Effector memory CD4-positive, alpha-beta T cell (primary cell): ENCODE results near the gene SYNE4.
A peak's percentile ranks its signal among the peaks of the same experiment; 100 is the strongest.

Source experiments
- DNase-seq, 3 donors: peaks; one replicate each; pipeline ENCODE4 v3.0.0-alpha.2; 2020
- H3K27ac ChIP-seq: 2 replicates; pipeline ENCODE4 v1.7.0; 2013; ENCODE audit warnings: mild to moderate bottlenecking, low read length, moderate library complexity; ENCODE audit not compliant: insufficient read depth, poor library complexity, severe bottlenecking
- H3K27me3 ChIP-seq: replicated peaks from 2 replicates; pipeline ENCODE4 v1.7.0; 2013; ENCODE audit warnings: mild to moderate bottlenecking, low read length; ENCODE audit not compliant: insufficient read depth, control insufficient read depth, poor library complexity, severe bottlenecking
- H3K36me3 ChIP-seq: 2 replicates; pipeline ENCODE4 v1.7.0; 2013; ENCODE audit warnings: mild to moderate bottlenecking, low read length, moderate library complexity; ENCODE audit not compliant: control insufficient read depth, insufficient read depth
- H3K4me1 ChIP-seq: 2 replicates; pipeline ENCODE4 v1.7.0; 2013; ENCODE audit warnings: low read length, mild to moderate bottlenecking; ENCODE audit not compliant: control insufficient read depth, insufficient read depth, poor library complexity, severe bottlenecking
- H3K4me3 ChIP-seq: 2 replicates; pipeline ENCODE4 v1.7.0; 2013; ENCODE audit warnings: low read length, low read depth, mild to moderate bottlenecking; ENCODE audit not compliant: insufficient read depth, poor library complexity, severe bottlenecking
- H3K9me3 ChIP-seq: 2 replicates; pipeline ENCODE4 v1.7.0; 2013; ENCODE audit warnings: mild to moderate bottlenecking, low read length, moderate library complexity; ENCODE audit not compliant: control insufficient read depth
- total RNA-seq, 3 donors: gene quantifications; one replicate each; lab custom pipeline; 2026; lab: John Stamatoyannopoulos, UW

SYNE4 gene, protein sequence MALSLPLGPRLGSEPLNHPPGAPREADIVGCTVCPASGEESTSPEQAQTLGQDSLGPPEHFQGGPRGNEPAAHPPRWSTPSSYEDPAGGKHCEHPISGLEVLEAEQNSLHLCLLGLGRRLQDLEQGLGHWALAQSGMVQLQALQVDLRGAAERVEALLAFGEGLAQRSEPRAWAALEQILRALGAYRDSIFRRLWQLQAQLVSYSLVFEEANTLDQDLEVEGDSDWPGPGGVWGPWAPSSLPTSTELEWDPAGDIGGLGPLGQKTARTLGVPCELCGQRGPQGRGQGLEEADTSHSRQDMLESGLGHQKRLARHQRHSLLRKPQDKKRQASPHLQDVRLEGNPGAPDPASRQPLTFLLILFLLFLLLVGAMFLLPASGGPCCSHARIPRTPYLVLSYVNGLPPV
- total RNA-seq, result 1.0 to 1.2 (median 1.1) reads per million in 3 donors

DNA sequence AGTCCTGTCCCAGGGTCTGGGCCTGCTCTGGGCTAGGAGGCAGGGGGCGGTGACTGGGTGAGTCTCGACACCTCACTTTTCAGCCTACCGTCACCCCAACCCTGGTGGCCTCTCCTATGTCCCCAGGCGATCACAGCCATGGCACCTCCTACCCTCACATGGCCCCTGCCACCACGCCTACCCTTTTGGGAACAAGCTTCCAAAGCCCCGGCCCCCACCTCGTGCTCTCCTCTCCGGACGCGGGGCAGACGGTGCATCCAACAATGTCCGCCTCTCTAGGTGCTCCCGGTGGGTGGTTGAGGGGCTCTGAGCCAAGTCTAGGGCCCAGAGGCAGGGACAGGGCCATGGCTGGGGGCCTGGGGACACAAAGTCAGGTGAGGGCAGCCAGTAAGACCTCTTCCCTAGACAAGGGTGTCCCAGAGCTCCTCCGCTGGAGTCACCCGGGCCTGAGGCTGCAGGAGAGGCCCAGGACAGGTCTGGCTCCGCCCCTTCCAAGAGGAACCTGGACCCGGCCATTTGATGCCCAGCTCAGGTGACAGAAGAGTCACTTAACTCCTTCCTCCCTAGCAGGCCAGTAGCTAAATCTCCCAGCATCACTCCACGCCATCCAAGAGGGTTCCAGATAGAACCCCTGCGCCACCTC lies at the start of gene SYNE4:
Gene SYNE4, minus strand, starts transcription at position 478 of the 643 bp plus-strand sequence. Its CDS starts 132 bp downstream, at position 346.
- H3K4me3 ChIP-seq, result peak within 1 kb of the TSS; percentile 34
- H3K36me3 ChIP-seq, result no peaks in the 10 kb centered on the region
- no peaks in the 10 kb centered on the region for H3K9me3 ChIP-seq
- H3K27me3 ChIP-seq, result no peaks in the 10 kb centered on the region
- H3K4me1 ChIP-seq, result peaks cover 15% of the 10 kb centered on the region
- no peak within 1 kb of the TSS for H3K27ac ChIP-seq
- DNase-seq, result no peak

DNA sequence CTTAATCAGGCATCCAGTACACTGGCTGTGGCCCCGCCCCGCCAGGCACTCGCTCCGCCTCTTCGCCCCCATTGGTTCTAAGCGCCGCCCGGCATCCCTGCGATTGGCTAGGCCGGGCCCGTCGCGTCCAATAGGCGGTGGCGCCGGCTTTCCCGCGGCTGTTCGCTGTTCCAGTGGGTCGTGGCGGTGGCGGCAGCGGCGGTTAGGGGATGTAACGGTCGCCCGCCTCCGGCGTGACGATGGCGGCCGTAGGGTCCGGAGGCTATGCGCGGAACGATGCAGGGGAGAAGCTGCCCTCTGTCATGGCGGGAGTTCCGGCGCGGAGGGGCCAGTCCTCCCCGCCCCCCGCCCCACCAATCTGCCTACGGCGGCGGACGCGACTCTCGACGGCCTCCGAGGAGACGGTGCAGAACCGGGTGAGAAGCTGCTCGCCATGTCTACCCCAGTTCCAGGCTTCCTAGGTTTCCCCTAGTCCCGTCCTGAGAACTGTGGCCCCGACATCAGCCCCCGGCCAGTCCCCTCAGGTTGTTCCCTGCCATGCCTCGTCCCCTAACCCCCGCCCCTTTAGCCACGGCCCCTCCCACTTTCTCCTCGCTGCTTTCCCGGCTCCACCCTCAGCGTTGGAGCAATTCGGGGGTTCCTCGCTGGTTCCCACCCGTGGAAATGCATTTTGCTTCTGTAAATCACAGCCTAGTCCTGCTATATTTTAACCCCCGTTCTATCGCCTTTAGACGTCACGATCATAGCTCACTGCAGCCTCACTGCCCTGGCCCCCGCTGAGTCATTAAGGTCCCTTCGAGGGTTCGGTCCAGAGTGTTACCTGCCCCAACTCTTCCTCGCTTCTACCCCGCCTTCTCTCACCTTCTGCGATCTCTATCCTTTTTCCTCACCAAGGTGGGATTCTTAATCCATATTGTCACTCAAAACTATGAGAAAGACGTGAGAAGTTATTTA lies 46.4 kb upstream of the SYNE4 start, which contains the start of gene WDR62:
Gene WDR62, plus strand, starts transcription at position 165 of the 954 bp plus-strand sequence. Its CDS starts 75 bp downstream, at position 240.
- H3K27me3 ChIP-seq, result no peaks in the 10 kb centered on the region
- peak; percentile 25 to 92 (median 88) for DNase-seq

DNA sequence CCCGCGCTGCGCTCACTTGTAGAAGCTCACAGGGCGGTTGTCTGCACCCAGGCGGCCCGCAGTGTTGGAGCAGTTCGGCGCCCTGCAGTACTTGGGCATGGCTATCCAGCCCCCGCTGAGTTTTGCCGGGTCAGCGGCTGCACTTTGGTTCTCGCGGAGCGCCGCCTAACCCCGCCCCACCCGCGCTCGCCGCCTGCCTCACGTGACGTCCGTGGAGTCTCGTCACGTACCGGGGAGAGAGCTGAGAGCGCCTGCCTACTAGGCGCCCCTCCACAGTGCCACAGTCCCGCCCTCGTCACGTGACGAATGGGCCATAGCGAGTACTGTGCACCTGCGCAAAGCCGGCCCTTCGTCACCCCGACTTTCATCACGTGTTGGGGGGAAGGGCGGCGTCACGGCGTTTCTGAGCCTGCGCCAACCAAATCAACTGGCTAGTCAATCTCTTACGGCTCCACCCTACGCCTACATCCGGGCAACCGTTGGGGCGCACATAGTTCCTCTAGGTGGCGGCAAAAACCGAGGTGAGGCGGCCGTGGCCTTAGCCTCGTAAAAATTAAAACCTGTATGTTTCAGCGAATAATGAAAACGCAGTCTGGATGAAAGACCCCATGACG lies 45.6 kb upstream of the SYNE4 start, which contains the start of gene THAP8:
Gene THAP8, minus strand, starts transcription at position 167 of the 614 bp plus-strand sequence. Its CDS starts 68 bp downstream, at position 99.
- Histone ChIP-seq H3K36me3 (no peaks in the 10 kb centered on the region), H3K4me3 (peak within 1 kb of the TSS; percentile 81), H3K9me3 (no peaks in the 10 kb centered on the region), H3K27ac (peak within 1 kb of the TSS; percentile 79), H3K4me1 (peaks cover 4% of the 10 kb centered on the region), H3K27me3 (no peaks in the 10 kb centered on the region)
- DNase-seq, result peak; percentile 99 to 100 (median 100)

More for the DNA sequence above, 46.4 kb upstream of the SYNE4 start, which contains the start of gene WDR62:
- Histone ChIP-seq H3K4me3 (peak within 1 kb of the TSS; percentile 81), H3K27ac (peak within 1 kb of the TSS; percentile 79), H3K9me3 (no peaks in the 10 kb centered on the region), H3K36me3 (no peaks in the 10 kb centered on the region), H3K4me1 (peaks cover 4% of the 10 kb centered on the region)

DNA sequence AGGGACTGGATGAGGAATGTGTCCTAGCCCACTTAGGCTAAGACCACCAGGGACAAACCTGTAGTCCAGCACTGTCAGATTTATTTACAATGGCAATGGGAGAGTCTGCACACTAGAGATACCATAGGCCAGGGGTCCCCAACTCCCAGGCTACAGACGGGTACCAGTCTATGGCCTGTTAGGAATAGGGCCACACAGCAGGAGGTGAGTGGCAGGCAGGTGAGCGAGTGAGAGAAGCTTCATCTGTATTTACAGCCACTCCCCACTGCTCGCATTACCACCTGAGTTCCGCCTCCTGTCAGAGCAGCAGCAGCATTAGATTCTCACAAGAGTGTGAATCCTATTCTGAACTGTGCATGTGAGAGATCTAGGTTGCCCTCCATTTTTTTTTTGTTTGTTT lies 43.0 kb upstream of the SYNE4 start:
- H3K4me3 ChIP-seq, result no peak overlapping the region
- peaks cover 4% of the 10 kb centered on the region for H3K4me1 ChIP-seq
- DNase-seq, result no peak
- no peaks in the 10 kb centered on the region for H3K27me3 ChIP-seq
- H3K9me3 ChIP-seq, result no peaks in the 10 kb centered on the region
- H3K36me3 ChIP-seq, result no peaks in the 10 kb centered on the region
- H3K27ac ChIP-seq, result no peak overlapping the region

DNA sequence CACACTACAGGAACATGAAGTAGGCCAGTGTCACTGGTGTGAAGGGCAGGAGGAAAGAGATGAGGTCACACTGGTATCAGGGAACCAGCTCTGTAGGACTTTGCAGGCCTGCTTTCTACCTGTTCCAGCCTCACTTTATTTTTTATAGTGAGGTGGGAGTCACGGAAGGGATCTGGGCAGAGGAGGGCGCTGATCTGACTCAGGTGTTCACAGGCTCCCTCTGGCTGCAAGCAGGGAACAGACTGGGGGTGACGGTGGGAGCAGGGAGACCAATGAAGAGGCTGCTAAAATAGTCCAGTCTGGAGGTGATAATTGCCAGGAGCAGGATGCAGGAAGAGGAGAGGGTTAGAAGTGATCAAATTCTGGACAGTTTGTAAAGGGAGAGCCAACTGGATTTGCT lies 42.6 kb upstream of the SYNE4 start:
- Histone ChIP-seq H3K36me3 (no peaks in the 10 kb centered on the region), H3K9me3 (no peaks in the 10 kb centered on the region), H3K27me3 (no peaks in the 10 kb centered on the region), H3K27ac (no peak overlapping the region), H3K4me1 (peaks cover 4% of the 10 kb centered on the region), H3K4me3 (no peak overlapping the region)
- no peak for DNase-seq

DNA sequence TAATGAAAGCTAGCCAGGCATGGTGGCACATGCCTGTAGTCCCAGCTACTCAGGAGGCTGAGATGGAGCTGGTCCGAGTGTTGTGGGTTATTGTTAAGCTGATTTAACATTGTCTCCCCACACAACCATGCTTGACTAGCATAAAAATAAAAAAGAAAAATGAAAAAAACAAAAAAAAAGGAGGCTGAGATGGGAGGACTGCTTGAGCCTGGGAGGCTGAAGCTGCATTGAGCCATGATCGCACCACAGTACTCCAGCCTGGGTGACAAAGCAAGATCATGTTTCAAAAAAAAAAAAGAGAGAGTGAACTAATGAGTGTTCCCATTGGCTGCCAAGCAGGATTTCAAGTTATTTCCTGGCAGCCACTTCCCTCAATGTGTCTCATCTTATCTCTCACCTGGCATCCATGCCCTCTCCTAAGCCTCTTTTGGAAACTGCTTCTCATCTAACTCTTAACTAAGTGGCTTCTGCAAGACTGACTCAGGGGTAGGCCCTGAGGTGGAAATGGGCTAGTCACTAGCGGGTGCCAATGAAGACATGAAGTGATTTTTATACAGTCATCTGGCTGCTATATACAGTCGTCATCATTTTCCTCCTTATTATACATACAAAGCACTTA lies 40.6 kb upstream of the SYNE4 start:
- no peak overlapping the region for H3K4me3 ChIP-seq
- no peak overlapping the region for H3K27ac ChIP-seq
- H3K27me3 ChIP-seq, result no peaks in the 10 kb centered on the region

DNA sequence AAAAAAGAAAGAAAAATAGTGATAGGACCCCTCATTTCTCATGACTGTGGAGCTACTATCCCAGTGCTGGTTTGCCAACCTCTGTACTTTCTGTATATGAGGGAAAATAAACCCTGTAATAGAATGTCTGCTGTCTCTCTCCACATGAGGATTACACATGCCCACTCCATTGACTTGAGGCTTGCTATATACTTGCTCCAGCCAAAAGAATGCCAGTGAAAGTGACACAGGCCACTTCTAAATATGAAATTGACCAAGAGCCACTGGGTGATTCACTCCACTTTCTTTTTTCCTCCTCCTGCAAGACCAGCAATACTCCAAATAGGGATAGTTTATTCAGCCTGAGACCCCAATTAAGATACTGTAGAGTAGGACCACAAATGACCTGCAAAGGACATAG lies 39.2 kb upstream of the SYNE4 start:
- DNase-seq, result no peak

More for the DNA sequence above, 40.6 kb upstream of the SYNE4 start:
- H3K9me3 ChIP-seq, result no peaks in the 10 kb centered on the region
- no peaks in the 10 kb centered on the region for H3K36me3 ChIP-seq
- no peak for DNase-seq
- no peaks in the 10 kb centered on the region for H3K4me1 ChIP-seq

DNA sequence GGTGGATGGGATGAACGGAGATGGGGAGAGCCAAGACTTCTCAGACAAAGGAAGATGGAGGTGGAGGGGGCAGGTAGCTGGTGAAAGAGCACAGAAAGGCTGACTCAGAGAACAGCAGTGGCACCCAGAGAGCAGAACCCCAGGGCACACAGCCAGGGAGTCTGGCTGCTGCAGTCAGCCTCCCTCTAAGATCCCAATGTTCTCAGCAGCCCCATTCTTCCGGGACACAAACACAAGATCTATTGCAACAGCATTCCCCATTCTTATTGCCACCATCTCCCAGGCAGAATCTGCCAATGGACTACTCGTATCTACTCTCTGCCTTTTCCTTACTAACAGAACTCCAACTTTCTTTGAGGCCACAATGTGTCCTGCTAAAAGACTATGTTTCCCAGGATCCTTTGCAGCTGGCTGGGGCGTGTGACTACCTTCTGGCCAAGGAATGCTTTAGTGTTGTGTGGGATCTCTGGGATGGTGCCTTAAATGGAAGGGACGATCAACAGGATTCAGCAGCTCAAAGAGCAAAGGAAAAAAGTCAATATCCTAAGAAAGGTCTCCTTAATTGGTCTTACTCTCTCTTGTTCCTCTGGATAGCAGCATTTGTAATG lies 37.9 kb upstream of the SYNE4 start:
- no peak for DNase-seq
- Histone ChIP-seq H3K27ac (no peak overlapping the region), H3K36me3 (no peaks in the 10 kb centered on the region), H3K4me1 (no peaks in the 10 kb centered on the region), H3K9me3 (no peaks in the 10 kb centered on the region), H3K4me3 (no peak overlapping the region), H3K27me3 (no peaks in the 10 kb centered on the region)

More for the DNA sequence above, 39.2 kb upstream of the SYNE4 start:
- no peaks in the 10 kb centered on the region for H3K9me3 ChIP-seq
- no peak overlapping the region for H3K4me3 ChIP-seq
- no peaks in the 10 kb centered on the region for H3K4me1 ChIP-seq
- no peaks in the 10 kb centered on the region for H3K36me3 ChIP-seq
- H3K27ac ChIP-seq, result no peak overlapping the region
- no peaks in the 10 kb centered on the region for H3K27me3 ChIP-seq
